GM12865 (cell line): ENCODE results near the gene APP.
A peak's percentile ranks its signal among the peaks of the same experiment; 100 is the strongest.

Experiments used
- DNase-seq: peaks from one replicate; pipeline ENCODE4 v3.0.0; 2010; ENCODE audit warnings: low read depth
- H3K4me3 ChIP-seq: 2 replicates; pipeline ENCODE4 v1.5.1; 2011; ENCODE audit warnings: mild to moderate bottlenecking, low read depth, low read length, control low read depth
- TF ChIP-seq, protein P1 (sequence below): IDR thresholded peaks from 2 replicates; pipeline ENCODE4 v1.5.1; 2011; ENCODE audit warnings: low read length, control low read depth, low read depth, inconsistent platforms; ENCODE audit not compliant: insufficient read depth; ENCODE audit errors: missing control alignments

The APP gene

DNA sequence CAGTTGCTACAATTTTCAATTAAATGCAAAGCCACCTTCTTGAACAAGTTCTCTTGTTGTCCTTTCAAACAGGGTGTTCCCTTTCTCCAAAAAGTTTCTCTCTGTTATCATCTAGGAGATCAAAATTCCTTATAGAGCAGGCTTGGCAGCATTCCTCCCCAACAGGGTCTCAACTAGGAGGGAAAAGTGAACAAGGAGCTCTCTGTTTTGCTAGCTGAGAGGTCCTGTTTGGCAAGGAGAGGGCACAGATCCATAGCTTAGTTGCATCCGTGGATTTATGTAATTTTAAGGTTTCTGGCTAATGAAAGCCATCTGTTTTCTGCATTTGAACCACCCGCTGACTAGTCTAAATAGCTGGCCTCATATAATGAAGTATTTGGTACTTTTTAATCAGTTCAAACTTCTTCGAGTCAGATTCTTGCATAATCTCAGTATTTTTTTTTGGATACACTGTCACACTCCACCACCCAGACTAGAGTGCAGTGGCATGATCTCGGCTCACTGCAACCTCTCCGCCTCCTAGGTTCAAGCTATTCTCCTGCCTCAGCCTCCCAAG lies 54.0 kb downstream of the APP start:
- TF ChIP-seq, protein P1, sequence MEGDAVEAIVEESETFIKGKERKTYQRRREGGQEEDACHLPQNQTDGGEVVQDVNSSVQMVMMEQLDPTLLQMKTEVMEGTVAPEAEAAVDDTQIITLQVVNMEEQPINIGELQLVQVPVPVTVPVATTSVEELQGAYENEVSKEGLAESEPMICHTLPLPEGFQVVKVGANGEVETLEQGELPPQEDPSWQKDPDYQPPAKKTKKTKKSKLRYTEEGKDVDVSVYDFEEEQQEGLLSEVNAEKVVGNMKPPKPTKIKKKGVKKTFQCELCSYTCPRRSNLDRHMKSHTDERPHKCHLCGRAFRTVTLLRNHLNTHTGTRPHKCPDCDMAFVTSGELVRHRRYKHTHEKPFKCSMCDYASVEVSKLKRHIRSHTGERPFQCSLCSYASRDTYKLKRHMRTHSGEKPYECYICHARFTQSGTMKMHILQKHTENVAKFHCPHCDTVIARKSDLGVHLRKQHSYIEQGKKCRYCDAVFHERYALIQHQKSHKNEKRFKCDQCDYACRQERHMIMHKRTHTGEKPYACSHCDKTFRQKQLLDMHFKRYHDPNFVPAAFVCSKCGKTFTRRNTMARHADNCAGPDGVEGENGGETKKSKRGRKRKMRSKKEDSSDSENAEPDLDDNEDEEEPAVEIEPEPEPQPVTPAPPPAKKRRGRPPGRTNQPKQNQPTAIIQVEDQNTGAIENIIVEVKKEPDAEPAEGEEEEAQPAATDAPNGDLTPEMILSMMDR, result no peak
- no peak overlapping the region for H3K4me3 ChIP-seq
- no peak for DNase-seq

GRCh38 chr21:26115899-26116298 lies 54.7 kb downstream of the APP start:
- no peak for DNase-seq
- TF ChIP-seq, protein P1, result no peak
- H3K4me3 ChIP-seq, result no peak overlapping the region

DNA sequence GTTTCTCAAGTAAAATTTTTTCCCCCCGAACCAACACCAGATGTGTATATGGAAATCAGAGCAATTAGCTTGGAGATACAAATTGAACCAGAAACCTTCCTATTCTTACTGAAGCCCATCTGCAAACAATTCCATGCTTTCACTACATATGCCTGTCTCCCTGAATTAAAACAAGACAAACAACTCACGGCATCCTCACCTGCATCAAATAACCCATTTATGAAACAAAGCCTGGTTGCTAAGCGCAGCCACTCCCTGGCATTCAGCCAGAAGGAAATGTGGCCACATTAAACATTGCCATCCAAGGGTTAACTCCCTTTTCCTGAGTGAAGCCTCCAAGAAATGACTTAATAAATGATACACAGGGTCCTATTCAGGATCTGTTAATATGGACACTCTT lies 55.3 kb downstream of the APP start:
- TF ChIP-seq, protein P1, result no peak
- H3K4me3 ChIP-seq, result no peak overlapping the region
- no peak for DNase-seq

- TF ChIP-seq, protein P1, result no peak
- H3K4me3 ChIP-seq, result no peak overlapping the region
- DNase-seq, result no peak
Observed at GRCh38 chr21:26112975-26113374, 57.6 kb downstream of the APP start.

DNA sequence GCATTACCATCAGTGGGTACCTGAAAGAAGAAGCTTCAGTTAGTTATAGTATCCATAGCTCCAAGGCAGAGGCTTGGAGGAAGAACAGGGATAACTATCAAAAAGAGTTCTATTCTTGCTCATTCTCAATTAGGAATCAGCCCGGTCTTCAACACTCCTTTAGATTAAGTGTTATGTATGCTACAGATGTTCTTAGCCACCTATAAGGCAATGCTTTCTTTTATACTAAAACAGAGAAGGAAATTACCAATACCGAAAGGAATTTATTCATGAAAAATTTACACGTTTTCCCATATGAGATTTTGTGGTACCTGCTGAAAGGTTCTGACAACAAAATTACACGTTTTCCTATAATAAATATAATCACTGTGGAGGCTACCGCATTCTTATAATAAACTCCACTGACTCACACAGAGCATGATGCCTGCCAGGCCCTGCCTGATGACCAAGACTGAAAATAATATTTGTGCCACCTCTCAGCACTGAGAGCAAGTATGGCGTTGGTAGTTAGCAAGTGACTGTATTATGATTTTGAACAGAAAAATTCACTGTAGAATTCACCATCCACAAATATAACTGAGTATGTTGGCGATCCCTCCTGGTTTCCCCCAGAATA lies 58.3 kb downstream of the APP start:
- H3K4me3 ChIP-seq, result no peak overlapping the region
- DNase-seq, result peak; percentile 9
- TF ChIP-seq, protein P1, result no peak

DNA sequence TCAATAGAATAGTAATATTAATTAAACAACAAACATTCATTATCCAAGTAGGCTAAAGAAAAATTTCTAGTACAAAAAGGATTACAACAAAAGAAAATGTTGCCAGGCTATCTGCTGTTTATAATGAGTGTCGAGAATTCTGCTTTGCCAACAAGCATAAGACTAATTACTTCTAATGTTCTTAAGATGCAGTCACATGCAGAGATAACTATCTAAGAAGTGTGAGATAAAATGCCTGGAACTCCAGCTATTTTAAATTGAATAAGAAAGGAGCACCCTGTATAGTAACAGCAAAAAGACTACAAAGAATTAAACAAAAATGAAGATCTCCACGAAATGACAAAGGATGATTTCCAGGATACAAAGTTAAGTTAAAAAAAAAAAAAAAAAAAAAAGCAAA lies 59.9 kb downstream of the APP start:
- no peak for DNase-seq
- no peak overlapping the region for H3K4me3 ChIP-seq
- TF ChIP-seq, protein P1, result no peak

DNA sequence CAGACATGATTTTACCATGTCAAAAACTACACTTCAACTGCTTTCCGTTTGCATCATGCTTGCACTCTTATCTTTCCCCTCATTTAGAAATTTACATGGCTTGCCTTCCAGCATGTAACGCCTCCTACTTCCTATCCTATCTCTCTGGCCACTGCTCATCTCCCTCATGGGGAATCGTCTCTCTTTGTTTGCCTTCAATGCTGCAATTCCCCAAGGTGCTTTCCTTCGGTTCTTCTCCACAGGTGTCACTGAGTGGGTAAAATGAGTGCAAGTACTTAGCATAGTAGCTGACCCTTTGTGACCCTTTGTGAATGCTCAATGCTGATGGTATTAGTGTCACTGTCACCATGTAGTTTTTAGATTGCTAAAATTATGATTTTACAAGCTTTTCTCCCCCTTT lies 63.1 kb downstream of the APP start:
- H3K4me3 ChIP-seq, result no peak overlapping the region
- TF ChIP-seq, protein P1, result no peak
- DNase-seq, result no peak
